ENCODE data around the gene NR1H3. TPM values are rescaled to one million over a fixed set of nuclear protein-coding genes. Genes with fewer than 3 reads are reported as not detected.

The NR1H3 gene
- polyA plus RNA-seq, 1 of the 3 experiments (the other 2 are of a cell fraction), result 7.3 TPM

- ChIA-PET CTCF (interaction anchor here (0.6 to 2.4 kb wide), 17 partner anchors 9 to 434 kb away, joined by 3 to 26 read pairs (median 4); partner anchors contain the start of genes MYBPC3 and NR1H3), POLR2A (interaction anchor here (0.7 to 1.5 kb wide), 4 partner anchors 22 to 142 kb away, joined by 3 to 6 read pairs (median 4); partner anchors contain the start of gene ACP2)
- Histone ChIP-seq H3K27me3 (ENCODE audit: insufficient read depth) (no peaks in the 10 kb centered on the region), H3F3A (replicated peaks; ENCODE audit: insufficient read depth) (peaks cover 19% of the 10 kb centered on the region), H3K36me3 (replicated peaks in 1 of 2; ENCODE audit: control insufficient read depth in 1 of 2, insufficient read depth in 2 of 2, low read length in 1 of 2) (peaks cover 0 to 16% of the 10 kb centered on the region in 2 experiments), H3K4me3 (ENCODE audit: low read depth in 2 of 2, low read length in 1 of 2) (peak overlapping the region; percentile 64 to 73), H3K9me3 (no peaks in the 10 kb centered on the region), H2AFZ (ENCODE audit: low read depth) (no peak overlapping the region), H3K4me2 (peak overlapping the region; percentile 89), H3K79me2 (ENCODE audit: insufficient read depth) (peaks cover 47% of the 10 kb centered on the region), H3K9ac (peak overlapping the region; percentile 78; the same call in 1 of the 2 replicates), H3K9me2 (no peaks in the 10 kb centered on the region), H4K20me1 (ENCODE audit: insufficient read depth) (peaks cover 35% of the 10 kb centered on the region), H3K27ac (ENCODE audit: low read depth in 2 of 2, low read length in 1 of 2) (peak overlapping the region; percentile 85 to 96; a peak in 3 of 4 replicates), H3K4me1 (ENCODE audit: control insufficient read depth in 1 of 2, insufficient read depth in 2 of 2, low read depth in 1 of 2, low read length in 1 of 2) (peaks cover 34% of the 10 kb centered on the region in 2 experiments)
- peak; percentile 63 for DNase-seq
- TF ChIP-seq SMC3 (IDR thresholded peaks at IDR 0.05; ENCODE audit: low read depth, low read length) (no peak; the same call in 1 of the 2 replicates), USF1 (IDR thresholded peaks at IDR 0.05; ENCODE audit: borderline replicate concordance, low read depth) (no peak), EP300 (IDR thresholded peaks at IDR 0.05; ENCODE audit: borderline replicate concordance in 1 of 2, low read depth in 1 of 2, low read length in 1 of 2) (no peak), MXI1 (IDR thresholded peaks at IDR 0.05; ENCODE audit: low read depth, low read length) (peak; percentile 42; the same call in 1 of the 2 replicates), YY1 (IDR thresholded peaks at IDR 0.05; ENCODE audit: low read depth) (no peak), RAD21 (IDR thresholded peaks at IDR 0.05; ENCODE audit: low read length) (peak; percentile 37), POLR2AphosphoS5 (IDR thresholded peaks at IDR 0.05; ENCODE audit: low read depth, low read length) (no peak), REST (IDR thresholded peaks at IDR 0.05; ENCODE audit: low read depth, low read length) (peak; percentile 77), CTCF (IDR thresholded peaks at IDR 0.05) (0 out of 2 replicates have a peak, but pooled peaks have one; percentile 24)
- 4% methylated on average over 22 of the region's 34 CpGs for WGBS (ENCODE audit: low lambda C conversion rate)
These were observed 12.8 kb downstream of the NR1H3 start for GRCh38 chr11:47270331-47271271.

Measured in SK-N-SH (cell line).